GM19099 (cell line): ENCODE measurements around the gene GCSAM.

Experiments
- POLR2A ChIP-seq: IDR thresholded peaks from 3 replicates; pipeline ENCODE4 v1.6.1; 2011; ENCODE audit warnings: low read depth; ENCODE audit not compliant: insufficient read length; ENCODE audit errors: extremely low read depth

Gene GCSAM

GRCh38 chr3:112074616-112075497 lies 58.2 kb downstream of the GCSAM start:
- TF ChIP-seq POLR2A = no peak

GRCh38 chr3:112074006-112074405 lies 59.0 kb downstream of the GCSAM start:
- no peak for TF ChIP-seq POLR2A
